Upper lobe of left lung (tissue), 6 donors: ENCODE results near the gene MYO1H. TPM values are rescaled to one million over a fixed set of nuclear protein-coding genes. Genes with fewer than 3 reads are reported as not detected.
A peak's percentile ranks its signal among the peaks of the same experiment; 100 is the strongest.
"Not testable (repeated sequence)": the region's sequence is repeated elsewhere in the genome, so short reads cannot be mapped to it uniquely, and the experiment has no call there.

ENCODE experiments used
- ATAC-seq, 2 donors: fragments of 200-7000 bp; cut with Tn5 transposase; one replicate each; pipeline ENCODE4 v1.9.1; 2022; ENCODE audit warnings: mild to moderate bottlenecking in 2 of 2, moderate library complexity in 2 of 2; ENCODE audit not compliant: low FRiP score in 2 of 2
- DNase-seq, 2 donors: peaks; one replicate each; pipeline ENCODE4 v3.0.0-alpha.2; 2019 to 2020
- H3K27ac ChIP-seq, 4 donors: fragments of 200-600 bp; sonication (generic); one replicate each; pipeline ENCODE4 v1.5.1; 2016 to 2019
- H3K27me3 ChIP-seq, 4 donors: fragments of 200-600 bp; sonication (generic); one replicate each; pipeline ENCODE4 v1.5.1; 2017 to 2019
- H3K36me3 ChIP-seq, 4 donors: fragments of 200-600 bp; sonication (generic); one replicate each; pipeline ENCODE4 v1.5.1; 2016 to 2019
- H3K4me1 ChIP-seq, 4 donors: fragments of 200-600 bp; sonication (generic); one replicate each; pipeline ENCODE4 v1.5.1; 2018 to 2019
- H3K4me3 ChIP-seq, 4 donors: fragments of 200-600 bp; sonication (generic); one replicate each; pipeline ENCODE4 v1.5.1; 2017 to 2019; ENCODE audit warnings: mild to moderate bottlenecking in 2 of 4, moderate library complexity in 1 of 4
- H3K9me3 ChIP-seq, 4 donors: fragments of 200-600 bp; sonication (generic); one replicate each; pipeline ENCODE4 v1.5.1; 2018 to 2019
- EP300 ChIP-seq, 4 donors: sonication (generic); formaldehyde crosslinking; IDR thresholded peaks; one replicate each; pipeline ENCODE4 v1.5.1; 2017; ENCODE audit warnings: antibody characterized with exemption in 4 of 4, control low read depth in 2 of 4
- POLR2A ChIP-seq, 4 donors: fragments of 450-650 bp; IDR thresholded peaks; one replicate each; pipeline ENCODE4 v1.5.1; 2016 to 2017; ENCODE audit warnings: antibody characterized with exemption in 4 of 4, mild to moderate bottlenecking in 2 of 4
- POLR2AphosphoS5 ChIP-seq, 2 donors: sonication (generic); formaldehyde crosslinking; IDR thresholded peaks; one replicate each; pipeline ENCODE4 v1.5.1; 2017; ENCODE audit warnings: antibody characterized with exemption in 2 of 2
- WGBS, 2 donors: methylation state at CpG; one replicate each; pipeline ENCODE4 v1.1.5; 2017 to 2018; 5-methylcytosine and 5-hydroxymethylcytosine counted together
- total RNA-seq, 6 donors: library from RNA; depleted of rRNA in 4 of 6; stranded (reverse); fragments of >200 nt in 4 of 6; gene quantifications; one replicate each; pipeline versions ENCODE4 v1.1.0 to v1.2.1, GENCODE V29; 2016 to 2021
- TF ChIP-seq, protein P1 (sequence below), 6 experiments: fragments of 450-650 bp in 4 of 6; fragments of 200-600 bp in 2 of 6; sonication (generic) in 2 of 6; IDR thresholded peaks; one replicate each; pipeline ENCODE4 v1.5.1; 2016 to 2019; ENCODE audit warnings: antibody characterized with exemption in 6 of 6
- donor health status: DM: no; HTN: no; CAD: no; lungs with moderate emphysema.
- donor health status: DM: no; HTN: yes; CAD: no; lungs with severe emphysema.

The MYO1H gene
- total RNA-seq, 6 donors from 2014 or later, result 0.17 to 0.51 (median 0.46) TPM; not detected in 3

DNA sequence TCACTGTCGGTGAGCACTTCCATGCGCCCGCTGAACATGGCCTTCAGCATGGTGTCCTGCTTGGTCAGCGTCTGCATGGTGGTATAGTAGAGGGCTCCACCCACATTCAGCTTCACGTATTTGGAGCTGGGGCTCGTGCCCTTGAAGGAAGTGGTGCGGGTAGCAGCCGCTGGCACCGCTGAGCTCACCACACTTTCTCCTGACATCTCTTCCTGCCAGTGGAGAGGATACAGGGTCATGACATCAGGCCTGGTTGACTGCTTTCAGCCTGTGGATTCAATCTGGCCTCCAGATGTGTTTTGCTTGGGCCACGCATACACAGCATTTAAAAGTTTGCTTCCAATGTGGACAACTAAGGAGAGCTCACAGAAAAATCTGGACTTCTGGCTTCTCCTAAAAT lies 121.8 kb downstream of the MYO1H start:
- Histone ChIP-seq H3K4me1 (peaks cover 53 to 93% (median 66%) of the 10 kb centered on the region in 4 donors), H3K36me3 (peaks cover 0 to 63% (median 20%) of the 10 kb centered on the region in 4 donors), H3K27ac (peak overlapping the region in 2 of 4 donors; percentile 5 to 6), H3K4me3 (no peak overlapping the region), H3K27me3 (no peaks in the 10 kb centered on the region), H3K9me3 (no peaks in the 10 kb centered on the region)
- DNase-seq, result no peak
- no peak for ATAC-seq
- TF ChIP-seq, protein P1, sequence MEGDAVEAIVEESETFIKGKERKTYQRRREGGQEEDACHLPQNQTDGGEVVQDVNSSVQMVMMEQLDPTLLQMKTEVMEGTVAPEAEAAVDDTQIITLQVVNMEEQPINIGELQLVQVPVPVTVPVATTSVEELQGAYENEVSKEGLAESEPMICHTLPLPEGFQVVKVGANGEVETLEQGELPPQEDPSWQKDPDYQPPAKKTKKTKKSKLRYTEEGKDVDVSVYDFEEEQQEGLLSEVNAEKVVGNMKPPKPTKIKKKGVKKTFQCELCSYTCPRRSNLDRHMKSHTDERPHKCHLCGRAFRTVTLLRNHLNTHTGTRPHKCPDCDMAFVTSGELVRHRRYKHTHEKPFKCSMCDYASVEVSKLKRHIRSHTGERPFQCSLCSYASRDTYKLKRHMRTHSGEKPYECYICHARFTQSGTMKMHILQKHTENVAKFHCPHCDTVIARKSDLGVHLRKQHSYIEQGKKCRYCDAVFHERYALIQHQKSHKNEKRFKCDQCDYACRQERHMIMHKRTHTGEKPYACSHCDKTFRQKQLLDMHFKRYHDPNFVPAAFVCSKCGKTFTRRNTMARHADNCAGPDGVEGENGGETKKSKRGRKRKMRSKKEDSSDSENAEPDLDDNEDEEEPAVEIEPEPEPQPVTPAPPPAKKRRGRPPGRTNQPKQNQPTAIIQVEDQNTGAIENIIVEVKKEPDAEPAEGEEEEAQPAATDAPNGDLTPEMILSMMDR (IDR thresholded peaks at IDR 0.05), result no peak
- TF ChIP-seq POLR2A (IDR thresholded peaks at IDR 0.05), result no peak
- no peak for TF ChIP-seq POLR2AphosphoS5 (IDR thresholded peaks at IDR 0.05)
- no peak for TF ChIP-seq EP300 (IDR thresholded peaks at IDR 0.05)
- WGBS, 2 donors, result 88 to 89% methylated on average over 10 of the region's 10 CpGs

DNA sequence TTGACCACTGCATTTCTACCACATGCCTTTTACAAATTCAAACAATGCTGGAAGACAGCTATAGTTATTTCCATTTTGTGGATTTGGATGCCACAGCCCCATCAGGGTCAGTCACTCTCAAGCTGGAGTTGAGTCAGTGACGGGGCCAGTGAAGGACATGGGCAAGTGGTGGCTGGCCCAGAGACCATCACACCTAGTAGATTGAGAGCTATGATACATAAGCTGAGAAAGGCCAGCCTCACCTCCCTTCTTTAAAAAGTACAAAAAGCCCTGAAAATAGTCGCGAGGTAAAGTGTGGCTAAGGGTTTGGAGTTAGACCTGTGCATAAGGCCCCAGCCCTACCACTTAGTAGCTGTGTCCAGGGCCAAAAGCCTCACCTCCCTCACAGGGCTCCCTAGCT lies 125.3 kb downstream of the MYO1H start:
- Histone ChIP-seq H3K27me3 (no peaks in the 10 kb centered on the region), H3K27ac (peak overlapping the region in 2 of 4 donors; percentile 11 to 23), H3K4me1 (peaks cover 43 to 86% (median 52%) of the 10 kb centered on the region in 4 donors), H3K4me3 (no peak overlapping the region), H3K36me3 (peaks cover 0 to 32% (median 12%) of the 10 kb centered on the region in 4 donors), H3K9me3 (no peaks in the 10 kb centered on the region)
- no peak for DNase-seq
- ATAC-seq, result no peak
- WGBS, 2 donors, result 87 to 91% methylated on average over 3 of the region's 3 CpGs
- TF ChIP-seq, protein P1 (IDR thresholded peaks at IDR 0.05), result no peak
- no peak for TF ChIP-seq EP300 (IDR thresholded peaks at IDR 0.05)
- TF ChIP-seq POLR2A (IDR thresholded peaks at IDR 0.05), result no peak
- TF ChIP-seq POLR2AphosphoS5 (IDR thresholded peaks at IDR 0.05), result no peak

DNA sequence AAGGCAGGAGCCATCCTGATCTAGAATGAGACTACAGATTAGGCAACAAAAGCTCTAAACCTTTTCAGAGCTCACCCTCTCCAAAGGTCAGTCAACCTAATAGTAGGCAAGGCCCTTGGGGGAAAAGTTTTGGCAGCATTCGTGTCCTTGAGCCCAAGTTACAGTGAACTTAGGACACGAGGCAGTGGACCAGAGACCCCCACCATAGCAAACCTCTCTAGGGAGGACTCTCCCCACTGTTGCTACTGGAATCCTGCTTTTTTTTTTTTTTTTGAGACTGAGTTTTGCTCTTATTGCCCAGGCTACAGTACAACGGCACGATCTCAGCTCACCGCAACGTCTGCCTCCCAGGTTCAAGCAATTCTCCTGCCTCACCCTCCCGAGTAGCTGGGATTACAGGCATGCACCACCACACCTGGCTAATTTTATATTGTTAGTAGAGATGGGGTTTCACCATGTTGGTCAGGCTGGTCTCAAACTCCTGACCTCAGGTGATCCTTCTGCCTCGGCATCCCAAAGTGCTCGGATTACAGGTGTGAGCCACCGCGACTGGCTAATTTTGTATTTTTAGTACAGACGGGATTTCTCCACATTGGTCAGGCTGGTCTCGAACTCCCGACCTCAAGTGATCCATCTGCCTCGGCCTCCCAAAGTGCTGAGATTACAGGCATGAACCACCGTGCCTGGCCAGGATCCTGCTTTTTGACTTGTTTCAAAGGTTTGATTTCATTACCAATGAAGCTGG lies 126.0 kb downstream of the MYO1H start:
- not testable (repeated sequence) for H3K4me3 ChIP-seq, ATAC-seq, H3K9me3 ChIP-seq, DNase-seq, H3K27me3 ChIP-seq
- H3K27ac ChIP-seq, result peak overlapping the region in 2 of 4 donors; percentile 11 to 23
- peaks cover 45 to 87% (median 53%) of the 10 kb centered on the region in 4 donors for H3K4me1 ChIP-seq
- WGBS, 2 donors, result 87 to 91% methylated on average over 16 of the region's 16 CpGs
- peaks cover 0 to 26% (median 7%) of the 10 kb centered on the region in 4 donors for H3K36me3 ChIP-seq

DNA sequence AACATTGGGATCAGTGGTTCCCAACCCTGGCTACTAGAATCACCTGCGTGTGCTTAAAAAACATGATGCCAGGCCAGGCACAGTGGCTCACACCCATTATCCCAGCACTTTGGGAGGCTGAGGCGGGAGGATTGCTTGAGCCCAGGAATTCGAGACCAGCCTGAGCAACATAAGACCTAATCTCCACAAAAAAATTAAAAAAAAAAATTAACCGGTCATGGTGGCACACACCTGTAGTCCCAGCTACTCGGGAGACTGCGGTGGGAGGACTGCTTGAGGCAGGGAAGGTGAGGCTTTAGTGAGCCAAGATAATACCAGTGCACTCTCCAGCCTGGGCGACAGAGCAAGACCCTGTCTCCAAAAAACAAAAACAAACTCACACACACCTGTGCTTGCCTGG lies 127.4 kb downstream of the MYO1H start:
- Histone ChIP-seq H3K4me1 (peaks cover 43 to 84% (median 51%) of the 10 kb centered on the region in 4 donors), H3K27me3 (no peaks in the 10 kb centered on the region), H3K9me3 (no peaks in the 10 kb centered on the region), H3K4me3 (peak overlapping the region in 1 of 4 donors; percentile 85), H3K27ac (peak overlapping the region in 2 of 4 donors; percentile 99 to 100), H3K36me3 (peaks cover 0 to 12% (median 0%) of the 10 kb centered on the region in 4 donors)
- no peak for DNase-seq
- TF ChIP-seq POLR2A (IDR thresholded peaks at IDR 0.05) (no peak), EP300 (IDR thresholded peaks at IDR 0.05) (no peak), POLR2AphosphoS5 (IDR thresholded peaks at IDR 0.05) (no peak)
- TF ChIP-seq, protein P1 (IDR thresholded peaks at IDR 0.05), result no peak
- 86 to 91% methylated on average over 7 of the region's 7 CpGs for WGBS, 2 donors
- no peak for ATAC-seq

DNA sequence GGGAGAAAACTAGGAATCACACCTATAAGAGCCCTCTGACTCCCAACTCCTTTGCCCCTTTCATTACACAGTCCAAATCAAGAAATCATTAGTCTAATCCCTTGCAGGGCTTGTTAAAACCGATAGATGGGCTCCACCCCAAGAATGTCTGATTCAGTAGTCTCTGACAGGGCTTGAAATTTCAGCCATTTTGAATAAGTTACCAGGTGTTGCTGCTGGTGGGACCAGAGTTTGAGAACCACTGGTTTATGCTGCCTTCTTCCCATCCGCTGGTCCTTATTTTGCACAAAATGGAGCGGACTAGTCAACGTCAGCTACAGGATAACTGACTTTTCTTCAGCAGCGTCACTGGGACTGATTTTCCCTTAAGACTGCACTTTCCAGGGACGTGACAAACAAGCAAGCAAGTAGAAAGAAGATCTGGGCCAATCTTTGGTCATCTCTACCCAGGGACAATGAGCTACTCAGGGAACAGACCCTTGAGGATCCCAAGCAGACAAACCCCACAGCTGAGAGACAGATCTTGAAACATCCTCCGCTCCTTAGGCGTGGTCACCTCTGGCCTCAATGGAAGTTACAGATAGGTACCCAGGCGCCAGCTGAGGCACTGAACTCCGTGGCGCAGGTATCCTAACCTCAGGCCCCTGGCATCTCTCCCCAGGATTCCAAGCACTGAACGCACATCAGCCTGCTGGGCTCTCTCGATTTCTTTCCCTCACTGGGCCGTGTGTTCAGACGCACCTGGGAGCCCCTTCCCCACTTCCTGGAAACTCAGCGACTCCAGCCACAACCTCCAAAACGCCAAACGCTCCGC lies 128.5 kb downstream of the MYO1H start:
- 16 to 22% methylated on average over 19 of the region's 19 CpGs for WGBS, 2 donors
- no peaks in the 10 kb centered on the region for H3K9me3 ChIP-seq
- no peaks in the 10 kb centered on the region for H3K27me3 ChIP-seq
- TF ChIP-seq EP300 (IDR thresholded peaks at IDR 0.05), result no peak
- no peak for TF ChIP-seq POLR2A (IDR thresholded peaks at IDR 0.05)
- TF ChIP-seq POLR2AphosphoS5 (IDR thresholded peaks at IDR 0.05), result no peak
- TF ChIP-seq, protein P1 (IDR thresholded peaks at IDR 0.05), result no peak
- H3K4me1 ChIP-seq, result peaks cover 42 to 74% (median 48%) of the 10 kb centered on the region in 4 donors
- H3K4me3 ChIP-seq, result peak overlapping the region; percentile 85 to 99 (median 94)
- peaks cover 0 to 9% (median 0%) of the 10 kb centered on the region in 4 donors for H3K36me3 ChIP-seq
- no peak for DNase-seq
- no peak for ATAC-seq
- H3K27ac ChIP-seq, result peak overlapping the region; percentile 96 to 100 (median 98)
